Measurements from ENCODE around the gene SHC4.
"Not testable (repeated sequence)": the region's sequence is repeated elsewhere in the genome, so short reads cannot be mapped to it uniquely, and the experiment has no call there.

The SHC4 gene

DNA sequence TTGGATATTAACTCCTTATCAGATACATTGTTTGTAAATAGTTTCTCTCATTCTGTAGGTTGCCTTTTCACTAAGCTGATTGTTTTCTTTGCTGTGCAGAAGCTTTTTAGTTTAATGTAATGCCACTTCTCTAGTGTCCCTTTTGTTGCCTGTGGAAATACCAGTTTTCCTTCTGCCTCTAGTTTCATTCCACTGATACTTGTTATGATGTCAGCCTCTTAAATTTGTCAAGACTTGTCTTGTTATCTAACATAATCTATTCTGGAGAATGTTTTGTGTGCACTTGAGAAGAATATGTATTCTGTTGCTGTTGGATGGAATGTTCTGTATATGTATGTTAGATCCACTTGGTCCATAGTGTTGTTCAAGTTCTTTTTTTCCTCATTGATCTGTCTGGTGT is 134.8 kb downstream of the SHC4 start:
- DNase-seq: no peak

DNA sequence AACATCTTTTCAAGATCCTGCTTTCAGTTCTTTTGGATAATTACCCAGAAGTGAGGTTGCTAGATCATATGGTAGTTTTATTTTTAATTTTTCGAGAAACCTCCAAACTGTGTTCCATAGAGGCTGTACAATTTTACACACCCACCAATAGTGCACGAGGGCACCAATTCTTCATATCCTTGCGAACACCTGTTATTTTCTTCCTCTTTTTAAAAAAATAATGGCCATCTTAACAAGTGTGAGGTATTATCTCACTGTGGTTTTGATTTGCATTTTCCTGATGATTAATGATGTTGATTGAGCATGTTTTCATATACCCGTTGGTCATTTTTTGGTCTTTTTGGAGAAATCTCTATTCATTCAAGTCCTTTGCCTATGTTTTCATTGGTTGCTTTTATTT is 135.2 kb downstream of the SHC4 start:
- no peak for DNase-seq

DNA sequence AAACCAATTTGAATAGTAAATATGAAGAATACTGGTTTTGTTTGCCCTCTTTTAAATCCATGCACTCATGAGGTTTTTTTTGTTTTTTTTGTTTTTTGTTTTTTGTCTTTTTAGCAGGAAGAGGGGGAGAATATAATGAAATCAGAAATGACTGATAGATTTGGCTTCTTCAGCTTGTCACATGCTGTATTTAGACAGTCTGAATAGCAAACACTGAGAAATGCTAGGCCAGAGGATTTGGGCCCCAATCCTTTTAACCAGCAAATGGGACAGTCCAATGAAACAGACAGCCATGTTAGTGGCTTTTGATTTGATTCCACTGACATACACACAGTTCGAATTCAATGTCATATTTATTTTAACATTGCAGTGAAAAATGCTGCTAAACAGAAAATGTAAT is 138.6 kb downstream of the SHC4 start:
- no peak for DNase-seq

DNA sequence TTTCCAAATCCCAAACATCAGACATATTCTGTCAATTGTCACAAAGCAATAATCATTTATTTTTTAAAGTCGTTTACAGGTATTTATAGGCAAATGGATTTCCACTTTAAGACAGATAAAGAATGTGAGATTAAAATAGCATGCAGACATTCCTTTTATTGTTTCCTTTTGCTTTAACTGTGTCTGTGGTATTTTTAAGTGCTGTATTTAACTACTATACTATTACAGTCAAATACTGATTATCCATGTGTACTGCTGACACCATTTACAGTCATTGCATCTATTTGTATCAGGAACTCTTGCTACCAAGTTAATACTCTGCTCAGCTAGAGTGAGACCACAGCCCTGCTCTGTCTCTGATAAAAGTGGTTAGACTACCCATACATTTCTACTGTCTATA is 140.0 kb downstream of the SHC4 start:
- DNase-seq: no peak

DNA sequence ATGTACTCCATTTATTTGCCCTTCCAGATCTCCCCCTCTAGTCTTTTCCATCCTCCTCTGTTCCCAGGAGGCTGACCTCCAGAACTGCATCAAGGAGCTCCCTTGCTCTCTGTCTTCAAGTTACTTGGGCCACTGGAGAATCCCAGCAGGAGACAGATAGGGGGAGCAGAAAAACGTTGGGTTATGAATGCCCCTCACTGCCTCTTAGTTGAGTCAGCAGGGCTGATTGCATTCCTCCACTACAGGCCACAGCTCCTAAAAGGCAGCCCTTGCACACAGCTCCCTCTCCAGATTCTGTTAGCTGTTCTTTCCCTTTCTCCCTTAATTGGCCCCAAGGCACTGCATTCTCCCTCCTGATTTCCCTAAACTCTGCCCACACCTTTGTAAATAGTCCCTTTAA is 140.5 kb downstream of the SHC4 start:
- DNase-seq: no peak

DNA sequence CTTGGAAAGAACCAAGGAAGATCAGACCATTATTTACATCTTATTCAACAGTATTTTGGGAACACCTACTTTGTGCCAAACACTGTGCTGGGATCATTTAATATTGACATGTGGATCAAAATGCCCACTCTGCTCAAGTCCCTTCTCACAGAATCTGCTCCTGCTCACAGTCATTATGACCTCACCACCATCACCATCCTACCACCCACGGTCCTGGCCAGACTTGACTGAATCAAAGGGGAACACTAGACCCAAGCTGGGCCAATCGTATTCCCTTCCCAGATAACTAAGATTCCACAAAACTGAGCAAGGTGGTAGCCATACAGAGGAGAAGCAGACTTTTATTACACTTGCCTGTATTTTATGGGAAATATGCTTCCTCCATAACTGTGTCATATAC is 149.4 kb downstream of the SHC4 start:
- no peak for DNase-seq

DNA sequence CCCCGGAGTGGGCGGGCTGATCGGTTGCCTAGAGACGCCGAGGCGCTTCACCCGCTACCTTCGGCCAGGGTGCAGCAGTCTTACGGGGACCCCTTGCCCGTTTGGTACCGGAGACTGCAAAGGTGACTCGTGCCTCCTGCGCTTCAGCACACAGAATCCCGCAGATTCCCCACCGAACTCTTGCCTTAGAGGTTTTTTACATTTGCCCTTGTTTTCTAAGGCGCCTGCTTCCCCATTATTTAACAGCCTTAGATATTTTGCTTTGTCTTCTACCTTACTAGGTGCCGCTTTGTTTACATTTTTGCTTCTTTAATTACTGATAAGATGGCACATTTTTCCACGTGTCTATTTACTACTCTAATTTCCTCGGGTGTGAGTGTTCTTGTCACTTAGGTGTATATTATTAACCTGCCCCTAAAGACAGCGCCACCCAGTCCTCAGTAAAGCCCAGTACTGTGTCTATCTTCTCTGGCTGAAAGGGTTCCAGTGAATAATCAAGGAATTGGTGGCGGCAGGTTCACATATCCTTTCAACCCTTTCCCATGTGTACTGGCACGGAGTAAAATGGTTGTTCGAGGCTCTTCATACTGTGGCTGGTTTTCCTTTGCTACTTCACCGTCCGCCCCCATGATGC is 152.3 kb downstream of the SHC4 start:
- DNase-seq: no peak

DNA sequence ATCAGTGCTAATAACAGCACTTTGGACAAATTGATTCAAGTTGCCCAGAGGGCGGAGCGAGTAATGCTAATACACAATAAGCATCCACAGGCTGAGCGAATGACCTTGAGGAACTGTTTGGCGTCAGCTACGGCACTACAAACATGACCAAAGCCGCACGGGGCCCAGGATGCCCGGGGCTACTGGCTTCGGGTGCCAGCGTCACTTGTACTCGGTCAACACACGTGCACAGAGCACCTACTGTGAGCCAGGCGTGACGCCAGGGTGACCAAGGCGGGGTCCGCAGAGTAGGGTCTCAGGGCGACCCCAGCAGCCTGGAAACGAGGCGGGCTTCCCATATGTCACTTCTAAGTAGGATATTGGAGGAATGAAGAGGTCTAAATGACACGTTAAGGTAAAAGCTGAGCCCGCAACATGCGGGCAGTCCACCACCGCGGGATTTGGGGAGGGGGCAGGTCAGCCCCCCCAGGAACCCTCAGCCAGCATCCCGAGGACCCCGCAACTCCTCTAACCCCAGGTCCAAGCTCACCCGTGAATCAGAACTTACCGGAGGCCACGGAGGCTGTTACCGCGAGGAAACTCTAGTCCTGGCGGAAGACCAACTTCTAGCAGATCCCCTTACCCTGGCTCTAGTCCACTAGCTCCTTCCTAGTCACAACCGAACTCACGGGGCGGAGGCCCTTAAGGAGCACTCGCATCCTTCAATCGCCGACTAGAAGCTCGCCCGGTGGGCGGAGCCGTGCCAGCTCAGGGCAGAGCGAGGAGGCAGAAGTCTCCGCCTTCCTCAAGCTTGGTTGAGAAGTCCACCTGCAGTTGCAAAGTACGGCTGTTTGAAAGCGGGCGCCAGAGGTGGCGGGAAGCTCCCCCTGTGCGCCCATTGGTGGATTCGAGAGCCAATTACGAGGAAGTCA is 153.1 kb downstream of the SHC4 start, which contains the start of gene CEP152:
CEP152 (minus strand) TSS at position 656 of the 911 bp plus-strand sequence. CDS start 5,420 bp downstream, outside the sequence.
- DNase-seq: peak; percentile 100

DNA sequence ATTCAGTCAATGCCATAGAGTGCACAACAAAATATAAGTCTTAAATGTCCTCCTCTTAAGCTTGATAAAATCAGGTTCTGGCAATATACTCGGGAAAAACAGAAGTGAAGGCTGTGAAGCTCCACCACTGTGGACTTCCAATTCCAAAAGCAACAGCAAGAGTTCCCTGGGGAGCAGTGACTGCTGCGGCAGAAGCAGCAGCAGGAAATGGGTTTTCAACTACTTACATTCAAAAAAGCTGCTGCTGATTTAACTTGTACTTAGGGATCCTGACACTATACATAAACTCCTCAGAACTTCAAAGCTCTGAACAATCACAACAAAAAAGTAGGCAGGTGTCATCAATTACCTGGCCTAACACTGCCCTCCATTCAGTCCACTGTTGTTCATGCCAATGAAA is 157.6 kb downstream of the SHC4 start:
- no peak for DNase-seq

DNA sequence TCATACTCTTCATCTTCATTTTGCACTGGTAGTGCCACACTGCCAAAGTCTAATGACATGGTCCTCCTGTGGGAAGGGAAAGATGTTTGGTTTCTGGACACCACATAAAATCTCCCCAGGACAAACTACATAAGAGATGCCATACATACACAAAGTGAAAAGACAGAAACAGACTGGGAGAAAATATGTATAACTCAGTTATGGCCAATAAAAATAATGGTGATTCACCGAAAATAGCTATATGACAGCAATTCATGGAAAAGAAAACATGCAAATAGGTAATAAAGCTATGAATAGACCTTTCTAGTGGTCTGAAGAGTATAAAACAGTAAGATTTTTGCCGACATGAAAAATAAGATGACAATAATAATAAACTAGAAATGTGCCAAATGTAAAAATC is 158.1 kb downstream of the SHC4 start:
- DNase-seq: no peak

DNA sequence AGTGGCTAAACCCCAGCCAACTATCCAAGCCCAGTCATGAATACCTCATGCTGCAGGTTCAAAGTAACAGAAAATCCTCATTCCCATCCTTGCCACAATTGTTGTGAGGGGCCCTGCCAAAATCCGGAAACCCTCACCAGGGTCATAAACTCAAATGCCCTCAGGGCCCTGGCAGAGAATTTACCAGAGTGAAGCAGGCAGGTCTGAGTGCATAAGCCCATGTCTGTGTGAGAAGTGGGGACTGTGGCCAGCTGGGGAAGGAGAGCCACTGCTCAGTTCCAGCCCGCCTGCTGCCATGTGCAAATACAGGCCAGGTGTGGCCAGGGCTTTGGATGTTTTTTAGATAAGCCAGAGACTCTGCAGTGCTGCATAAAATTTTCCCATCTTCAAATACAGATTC is 159.8 kb downstream of the SHC4 start:
- DNase-seq: no peak

DNA sequence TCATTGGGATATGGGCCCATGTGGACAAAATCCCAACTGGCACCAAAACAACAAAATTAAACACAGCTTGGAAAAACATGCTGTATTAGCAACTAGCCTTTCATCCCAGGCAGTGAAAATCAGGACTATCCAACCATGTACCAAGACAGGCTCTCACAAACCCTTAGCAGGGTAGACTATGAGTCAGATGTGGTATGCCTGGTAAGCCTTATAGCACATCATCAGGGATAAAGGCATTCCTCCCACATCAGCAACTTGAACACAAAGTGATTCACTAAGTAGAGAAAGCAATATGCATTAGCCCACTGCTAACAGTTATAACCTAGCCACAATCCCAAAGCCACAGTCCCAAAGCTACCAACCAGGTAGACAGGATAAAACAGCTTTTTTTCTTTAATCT is 160.9 kb downstream of the SHC4 start:
- DNase-seq: peak; percentile 27

DNA sequence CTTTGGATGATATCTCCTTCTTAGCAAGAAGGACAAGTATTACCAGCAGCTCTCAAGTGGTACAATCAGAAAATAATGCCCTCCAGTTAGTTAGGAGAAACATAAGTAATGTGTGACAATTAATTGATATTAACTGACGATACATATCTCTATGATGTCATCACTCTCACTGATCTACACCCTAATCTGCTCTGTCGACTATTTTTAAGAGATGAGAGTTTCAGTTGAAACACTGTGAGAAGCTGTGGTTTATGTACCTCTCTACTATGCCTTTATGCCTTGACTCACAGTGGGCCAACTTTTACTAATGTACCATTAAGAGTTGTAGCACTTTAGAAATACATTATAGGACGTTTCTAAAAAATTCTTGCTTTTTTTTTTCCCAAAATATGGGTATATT is 161.5 kb downstream of the SHC4 start:
- no peak for DNase-seq

DNA sequence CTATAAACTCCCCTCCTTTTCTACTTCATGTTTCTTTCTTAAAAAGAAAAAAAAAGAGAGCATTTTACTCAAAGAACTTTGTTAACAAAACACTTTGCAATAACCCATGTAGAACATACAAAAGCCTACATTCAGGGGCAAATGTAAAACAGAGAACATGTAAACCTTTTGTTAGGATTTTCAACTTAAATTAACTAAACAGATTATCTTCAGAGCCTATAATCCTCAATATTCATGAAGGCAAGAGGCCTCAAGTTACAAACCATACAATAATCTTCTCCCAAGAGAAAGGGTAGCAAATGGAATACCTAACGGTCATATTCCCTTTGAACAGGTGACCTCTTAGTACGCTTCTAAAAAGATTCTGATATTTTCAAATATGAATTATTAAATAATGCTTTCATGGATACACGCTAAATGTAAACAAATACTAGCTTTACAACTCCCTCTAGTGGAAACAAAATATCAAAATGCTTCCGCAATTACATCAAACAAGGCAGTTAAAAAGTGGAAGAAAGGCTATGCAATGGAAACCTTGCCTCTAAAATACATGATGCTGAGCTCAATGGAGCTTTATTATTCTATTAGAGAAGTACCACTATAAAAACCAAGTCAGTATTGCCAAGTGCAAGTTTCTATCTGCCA is 162.8 kb downstream of the SHC4 start:
- DNase-seq: no peak

DNA sequence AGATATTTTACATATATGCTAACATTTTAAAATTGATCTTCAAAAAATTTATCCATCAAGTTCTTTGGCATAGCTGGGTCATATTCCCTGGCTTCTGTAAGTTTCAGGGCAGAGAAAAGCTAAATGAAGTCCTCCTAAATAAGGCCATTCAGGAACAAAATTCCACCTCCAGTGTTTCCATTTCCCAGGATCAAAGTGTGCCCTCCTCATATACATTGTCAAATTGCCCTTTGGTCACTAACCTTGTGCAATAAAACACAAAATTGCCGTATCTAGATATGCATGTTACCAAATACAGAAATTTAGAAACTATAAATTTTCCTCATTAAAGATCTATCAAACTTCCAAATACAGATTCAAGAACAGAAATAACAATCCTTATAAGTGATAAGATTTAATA is 163.5 kb downstream of the SHC4 start:
- DNase-seq: no peak

DNA sequence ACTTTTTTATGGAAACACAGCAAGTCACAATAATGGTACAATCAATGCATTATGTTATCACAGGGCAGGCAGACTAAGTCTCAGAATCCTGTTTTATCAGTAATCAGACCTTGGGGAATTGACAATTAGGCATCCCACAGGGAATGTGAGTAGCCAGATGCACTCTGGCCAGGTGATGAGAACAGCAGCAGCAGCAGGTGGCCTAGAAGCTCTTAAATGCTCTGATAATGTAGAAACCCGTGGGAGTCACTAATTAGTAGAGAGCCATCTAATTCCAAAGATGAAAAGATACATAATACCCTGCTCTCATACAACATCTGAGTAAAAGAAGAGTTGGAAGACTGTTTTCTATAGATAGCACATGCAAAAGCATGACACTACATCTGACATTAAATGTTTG is 165.4 kb downstream of the SHC4 start:
- no peak for DNase-seq

DNA sequence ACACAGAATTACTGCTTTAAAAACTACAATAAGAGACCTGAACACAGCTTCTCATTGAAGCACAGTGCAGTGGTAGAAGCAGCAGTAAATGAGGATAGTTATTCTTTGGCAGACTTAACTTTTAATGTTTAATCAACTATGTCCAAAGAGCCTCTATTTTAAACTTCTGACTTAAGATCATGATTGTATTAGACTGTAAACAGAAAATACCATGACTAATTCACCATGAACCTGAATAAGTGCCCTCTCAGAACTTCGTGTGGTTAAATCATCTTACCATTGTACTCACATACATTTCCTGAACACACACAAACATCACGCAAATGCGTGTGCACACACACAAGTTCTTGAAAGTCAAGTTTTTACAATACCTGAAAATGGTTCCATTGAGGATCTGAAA is 166.8 kb downstream of the SHC4 start:
- DNase-seq: no peak

DNA sequence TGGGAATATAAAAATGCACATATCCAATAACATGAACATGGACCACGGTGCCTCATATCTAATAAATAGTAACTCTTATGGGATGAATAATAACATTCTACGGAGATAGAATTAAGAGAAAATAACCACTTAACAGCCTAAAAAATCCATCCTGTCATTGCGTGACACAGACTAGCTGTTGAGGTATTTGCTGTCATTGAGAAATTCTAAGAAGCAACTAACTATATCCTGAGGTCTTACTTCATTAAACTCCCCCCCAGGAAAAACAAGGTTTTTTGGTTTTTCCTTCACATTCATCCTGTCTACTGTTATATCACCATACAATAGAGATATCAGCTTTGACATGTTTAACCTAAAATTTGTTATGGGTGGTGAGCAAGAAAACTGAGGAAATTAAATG is 167.2 kb downstream of the SHC4 start:
- DNase-seq: no peak

DNA sequence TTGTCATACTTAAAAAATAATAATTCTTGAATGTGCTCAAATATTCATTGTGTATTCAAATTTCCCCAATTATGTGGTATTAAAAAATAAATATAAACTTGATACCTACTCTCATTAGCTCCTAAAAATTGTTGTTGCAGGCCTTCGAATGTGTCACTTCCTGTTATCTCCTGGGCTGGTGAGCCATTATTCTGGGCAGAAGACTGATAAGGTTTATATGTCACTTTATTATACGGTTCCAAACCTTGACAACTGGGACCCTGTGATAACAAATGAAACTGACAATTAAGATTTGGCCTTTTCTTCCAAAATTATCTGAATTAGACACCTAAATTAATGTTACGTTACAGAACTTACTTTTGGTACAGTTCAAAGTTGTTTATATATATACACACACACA is 167.8 kb downstream of the SHC4 start:
- no peak for DNase-seq

DNA sequence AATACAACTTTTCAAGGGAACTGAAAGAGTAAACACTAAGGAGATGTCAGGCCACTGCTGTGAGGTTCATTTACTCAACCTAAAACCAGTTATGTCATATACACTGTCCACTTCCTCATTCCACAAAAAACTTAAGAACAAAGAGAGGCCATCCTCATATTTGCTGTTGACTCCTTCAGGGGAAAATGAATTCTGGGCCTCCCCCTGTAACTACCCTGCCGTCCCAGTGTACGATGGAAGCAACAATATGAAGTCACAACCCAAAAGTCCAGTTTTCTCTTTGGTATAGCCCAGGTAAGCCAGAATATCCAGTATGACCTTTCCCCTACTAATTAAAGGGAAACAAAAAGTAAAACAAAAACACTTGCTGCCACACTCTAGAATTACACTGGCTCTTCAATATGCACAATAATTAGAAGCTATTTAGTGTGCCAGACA is 169.0 kb downstream of the SHC4 start:
- DNase-seq: no peak

DNA sequence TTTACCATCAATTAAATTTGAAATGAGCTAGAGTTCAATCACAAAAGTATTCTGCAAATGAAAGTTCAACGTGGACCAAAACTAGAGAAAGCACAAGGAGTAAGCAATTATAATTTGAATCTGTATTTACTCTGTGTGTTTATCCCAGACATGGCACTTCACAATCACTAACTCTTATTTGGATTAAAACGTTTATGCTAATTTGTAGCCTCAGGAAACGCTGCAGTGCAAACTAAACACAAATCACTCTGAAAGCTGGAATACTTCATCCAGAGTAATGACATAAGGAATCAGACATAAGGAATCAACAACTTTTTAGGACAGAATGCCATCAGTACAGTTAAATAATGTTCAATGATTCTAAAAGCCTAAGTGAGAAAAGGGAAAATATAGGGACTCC is 171.3 kb downstream of the SHC4 start:
- no peak for DNase-seq

DNA sequence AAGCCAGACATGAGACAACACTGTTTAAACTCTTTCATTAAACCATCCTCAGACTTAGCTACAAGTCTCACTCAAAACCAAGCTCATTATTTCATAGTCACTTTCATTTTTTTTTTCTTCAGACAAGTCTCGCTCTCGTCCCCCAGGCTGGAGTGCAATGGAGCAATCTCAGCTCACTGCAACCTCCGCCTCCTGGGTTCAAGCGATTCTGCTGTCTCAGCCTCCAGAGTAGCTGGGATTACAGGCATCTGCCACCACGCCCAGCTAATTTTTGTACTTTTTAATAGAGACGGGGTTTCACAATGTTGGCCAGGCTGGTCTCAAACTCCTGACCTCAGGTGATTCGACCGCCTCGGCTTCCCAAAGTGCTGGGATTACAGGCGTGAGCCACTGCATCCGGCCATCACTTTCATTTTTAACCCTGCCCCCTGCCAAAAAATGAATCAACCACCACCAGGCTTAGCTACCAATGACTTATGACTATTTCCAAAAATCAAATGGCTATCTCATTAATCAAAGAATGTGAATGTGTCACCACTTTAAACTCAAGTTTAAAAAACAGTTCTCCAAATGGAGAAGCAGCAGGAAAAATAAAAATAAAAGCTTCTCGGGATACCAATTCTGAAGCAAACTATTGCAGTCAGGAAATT is 173.1 kb downstream of the SHC4 start:
- DNase-seq: not testable (repeated sequence)

DNA sequence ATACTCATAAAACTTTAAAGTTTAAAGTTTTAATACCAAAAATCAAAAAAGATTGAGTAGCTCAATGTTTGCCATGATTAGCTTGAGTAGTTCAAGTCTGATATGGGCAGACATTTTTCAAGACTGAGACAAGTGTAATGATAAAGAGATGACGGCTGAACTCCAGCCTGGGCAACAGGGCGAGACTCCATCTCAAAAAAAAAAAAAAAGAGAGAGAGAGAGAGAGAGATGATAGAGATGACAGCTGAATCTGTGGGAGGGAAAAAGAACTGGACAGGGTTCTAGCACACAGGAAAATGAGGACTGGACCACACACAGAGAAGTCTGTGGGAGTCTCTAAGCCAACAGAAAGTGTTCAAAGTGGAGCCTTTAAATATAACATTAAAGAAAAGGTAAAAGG is 178.0 kb downstream of the SHC4 start:
- no peak for DNase-seq
